ENCODE data around the gene HOXC6. TPM values are rescaled to one million over a fixed set of nuclear protein-coding genes. Genes with fewer than 3 reads are reported as not detected.

HOXC6 gene
- total and polyA plus RNA-seq, 2 of the 13 experiments (the other 11 are each of a cell fraction or from before 2014, with no cell fraction given): not detected

DNA sequence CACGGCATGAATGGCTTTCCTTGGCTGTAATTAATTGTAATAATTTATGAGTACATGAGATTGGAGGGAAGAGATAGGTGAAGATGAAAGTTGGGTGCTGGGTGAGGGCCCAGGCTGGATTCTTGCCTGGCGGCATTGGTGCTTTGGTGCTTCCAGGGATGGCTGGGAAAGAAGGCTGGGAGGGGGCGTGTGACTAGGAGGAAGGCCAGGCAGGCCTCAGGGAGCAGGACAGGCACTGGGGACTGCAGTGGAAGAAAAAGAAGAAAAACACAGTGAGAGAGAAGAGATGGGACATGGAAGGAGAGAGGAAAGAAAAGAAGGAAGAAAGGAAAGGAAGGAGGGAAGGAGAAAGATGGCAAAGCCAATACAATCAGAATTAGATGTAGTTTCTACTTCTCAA lies 24.6 kb upstream of the HOXC6 start (continued):
- TF ChIP-seq, protein P1, sequence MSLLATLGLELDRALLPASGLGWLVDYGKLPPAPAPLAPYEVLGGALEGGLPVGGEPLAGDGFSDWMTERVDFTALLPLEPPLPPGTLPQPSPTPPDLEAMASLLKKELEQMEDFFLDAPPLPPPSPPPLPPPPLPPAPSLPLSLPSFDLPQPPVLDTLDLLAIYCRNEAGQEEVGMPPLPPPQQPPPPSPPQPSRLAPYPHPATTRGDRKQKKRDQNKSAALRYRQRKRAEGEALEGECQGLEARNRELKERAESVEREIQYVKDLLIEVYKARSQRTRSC (CRISPR knock-in tag; IDR thresholded peaks at IDR 0.05; ENCODE audit: low read depth): no peak
- TF ChIP-seq HOXA5 (CRISPR knock-in tag; IDR thresholded peaks at IDR 0.05): no peak
- TF ChIP-seq ZNF383 (CRISPR knock-in tag; IDR thresholded peaks at IDR 0.05; ENCODE audit: borderline replicate concordance): no peak
- TF ChIP-seq ZSCAN30 (CRISPR knock-in tag; IDR thresholded peaks at IDR 0.05): no peak
- TF ChIP-seq FOXA3 (CRISPR knock-in tag; IDR thresholded peaks at IDR 0.05): no peak

DNA sequence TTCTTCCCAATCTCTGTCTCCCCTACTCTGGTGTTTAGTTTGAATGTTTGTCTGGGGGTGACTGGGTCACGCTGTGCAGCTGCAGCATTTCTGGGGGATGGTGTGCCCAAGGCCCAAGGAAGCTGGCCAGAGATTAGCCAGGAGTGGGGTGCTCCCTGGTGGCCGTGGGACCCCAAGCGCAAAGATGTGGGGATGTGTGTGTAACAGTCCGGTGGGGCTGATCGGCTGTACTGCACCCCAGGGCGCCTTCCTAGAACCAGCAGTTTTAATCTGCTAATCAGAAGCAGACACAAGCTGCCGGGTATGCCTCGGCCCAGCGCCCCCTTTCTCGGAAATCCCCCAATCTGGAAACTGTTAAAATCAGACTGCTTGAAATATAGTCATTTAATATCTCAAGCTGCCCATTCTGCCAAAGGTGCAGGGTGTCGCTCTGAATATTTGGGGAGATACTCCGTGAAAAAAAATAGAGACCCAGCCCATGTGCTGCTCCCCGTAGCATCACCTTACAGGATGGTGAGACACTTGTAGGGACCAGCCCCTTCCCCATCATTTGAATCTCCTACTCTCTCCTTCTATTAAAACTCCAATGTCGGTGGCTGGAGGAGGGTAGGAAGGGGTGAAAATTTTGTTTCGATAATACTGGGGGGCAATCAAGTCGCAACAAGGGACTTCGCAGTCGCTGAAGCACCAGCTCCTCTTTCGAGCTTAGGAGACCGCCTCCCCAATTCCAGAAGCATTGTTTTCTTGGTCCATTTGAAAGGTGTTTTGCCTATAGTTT lies 24.0 kb upstream of the HOXC6 start:
- no peak overlapping the region for H3K4me2 ChIP-seq (ENCODE audit: low read depth, low read length)
- no peak overlapping the region for H3K9ac ChIP-seq (ENCODE audit: insufficient read depth, low read depth, low read length)
- TF ChIP-seq, protein P2, sequence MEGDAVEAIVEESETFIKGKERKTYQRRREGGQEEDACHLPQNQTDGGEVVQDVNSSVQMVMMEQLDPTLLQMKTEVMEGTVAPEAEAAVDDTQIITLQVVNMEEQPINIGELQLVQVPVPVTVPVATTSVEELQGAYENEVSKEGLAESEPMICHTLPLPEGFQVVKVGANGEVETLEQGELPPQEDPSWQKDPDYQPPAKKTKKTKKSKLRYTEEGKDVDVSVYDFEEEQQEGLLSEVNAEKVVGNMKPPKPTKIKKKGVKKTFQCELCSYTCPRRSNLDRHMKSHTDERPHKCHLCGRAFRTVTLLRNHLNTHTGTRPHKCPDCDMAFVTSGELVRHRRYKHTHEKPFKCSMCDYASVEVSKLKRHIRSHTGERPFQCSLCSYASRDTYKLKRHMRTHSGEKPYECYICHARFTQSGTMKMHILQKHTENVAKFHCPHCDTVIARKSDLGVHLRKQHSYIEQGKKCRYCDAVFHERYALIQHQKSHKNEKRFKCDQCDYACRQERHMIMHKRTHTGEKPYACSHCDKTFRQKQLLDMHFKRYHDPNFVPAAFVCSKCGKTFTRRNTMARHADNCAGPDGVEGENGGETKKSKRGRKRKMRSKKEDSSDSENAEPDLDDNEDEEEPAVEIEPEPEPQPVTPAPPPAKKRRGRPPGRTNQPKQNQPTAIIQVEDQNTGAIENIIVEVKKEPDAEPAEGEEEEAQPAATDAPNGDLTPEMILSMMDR (CRISPR knock-in tag; IDR thresholded peaks at IDR 0.05): peak; percentile 45
- TF ChIP-seq TRIM24 (CRISPR knock-in tag; IDR thresholded peaks at IDR 0.05): no peak
- no peak for TF ChIP-seq GTF3A (CRISPR knock-in tag; conservative IDR thresholded peaks at IDR 0.05)
- peak; percentile 32 for TF ChIP-seq STAG1 (CRISPR knock-in tag; IDR thresholded peaks at IDR 0.05)
- no peaks in the 10 kb centered on the region for H4K20me1 ChIP-seq (ENCODE audit: insufficient read depth, low read length)
- intact Hi-C loops (cut with micrococcal nuclease; ENCODE audit: unreplicated experiment) (loop anchor here (10.0 kb wide), 1 partner anchor 361 kb away; the partner anchor contains the start of gene GPR84), in situ Hi-C loops (cut with HindIII; ENCODE audit: extremely low pct_ligation_motif_present, low pct_unique_long_range_greater_than_20kb) (no loop called here)
- ChIA-PET CTCF (ENCODE audit: low intra/inter-chr PET ratio, low total read pairs) (interaction anchor here (3.3 kb wide), 1 partner anchor 203 kb away, joined by 26 read pairs; no protein-coding TSS in a partner anchor), POLR2A (no interaction called here)
- WGBS (ENCODE audit: low lambda C conversion rate): 31% methylated on average over 11 of the region's 20 CpGs
- no peaks in the 10 kb centered on the region for H3K36me3 ChIP-seq (replicated peaks in 1 of 2; ENCODE audit: control insufficient read depth in 1 of 2, insufficient read depth in 2 of 2, low read length in 2 of 2)
- no peak for FAIRE-seq
- BruUV-seq (replicated peaks): no TSS peak
- H3K4me1 ChIP-seq (ENCODE audit: insufficient read depth, low read length): peaks cover 33% of the 10 kb centered on the region
- peaks cover 25 to 89% of the 10 kb centered on the region in 2 experiments for H3K27me3 ChIP-seq (ENCODE audit: control insufficient read depth in 1 of 2, insufficient read depth in 2 of 2, low read length in 2 of 2)
- H3K9me3 ChIP-seq (ENCODE audit: low read length): no peaks in the 10 kb centered on the region
- no peak overlapping the region for H2AFZ ChIP-seq (ENCODE audit: low read length)
- DNase-seq (ENCODE audit: low spot score): no peak
- H3K4me3 ChIP-seq (replicated peaks in 1 of 3; ENCODE audit: insufficient read depth in 1 of 3, low read depth in 2 of 3, low read length in 3 of 3): peak overlapping the region in 1 of 3 experiments; percentile 42; a peak in 1 of 6 replicates
- no peak overlapping the region for H3K27ac ChIP-seq (ENCODE audit: extremely low read length, insufficient read depth, low read length)
- H3K79me2 ChIP-seq (ENCODE audit: insufficient read depth, low read length): no peaks in the 10 kb centered on the region
- no peak for ATAC-seq

Measured in HepG2 (cell line).